ENCODE results near the gene ALKAL2. TPM values are rescaled to one million over a fixed set of nuclear protein-coding genes. Genes with fewer than 3 reads are reported as not detected.

Gene ALKAL2
- total RNA-seq, 6 experiments from 2014 or later = 0.49 to 2.9 (median 1.0) TPM

- no peak for ATAC-seq
- peaks cover 0 to 21% (median 4%) of the 10 kb centered on the region in 4 donors for H3K4me1 ChIP-seq
- H3K9me3 ChIP-seq = no peaks in the 10 kb centered on the region
- H3K27ac ChIP-seq = no peak overlapping the region
- TF ChIP-seq CTCF (IDR thresholded peaks at IDR 0.05) (no peak), POLR2A (IDR thresholded peaks at IDR 0.05) (no peak)
- H3K4me3 ChIP-seq = no peak overlapping the region
- WGBS (ENCODE audit: insufficient coverage, low coverage, low lambda C conversion rate, missing lambda C conversion rate) = 92% methylated on average over 3 of the region's 3 CpGs
- no peaks in the 10 kb centered on the region for H3K36me3 ChIP-seq
- no peak for DNase-seq
- intact Hi-C loops (cut with DNase I) = no loop called here
- no peaks in the 10 kb centered on the region for H3K27me3 ChIP-seq
Measured at GRCh38 chr2:257429-257828, 30.5 kb downstream of the ALKAL2 start.

- no peak overlapping the region for H3K4me3 ChIP-seq
- no peak for TF ChIP-seq POLR2A (IDR thresholded peaks at IDR 0.05)
- no peak for TF ChIP-seq CTCF (IDR thresholded peaks at IDR 0.05)
- DNase-seq (no peak), ATAC-seq (no peak)
- H3K36me3 ChIP-seq = no peaks in the 10 kb centered on the region
- intact Hi-C loops (cut with DNase I) = no loop called here
- H3K9me3 ChIP-seq = no peaks in the 10 kb centered on the region
- 68% methylated on average over 3 of the region's 3 CpGs for WGBS (ENCODE audit: insufficient coverage, low coverage, low lambda C conversion rate, missing lambda C conversion rate)
- H3K27ac ChIP-seq = no peak overlapping the region
- peaks cover 0 to 18% (median 4%) of the 10 kb centered on the region in 4 donors for H3K4me1 ChIP-seq
- no peaks in the 10 kb centered on the region for H3K27me3 ChIP-seq
Measured at GRCh38 chr2:256094-256493, 31.8 kb downstream of the ALKAL2 start.

GRCh38 chr2:255195-255594 is 32.7 kb downstream of the ALKAL2 start:
- H3K36me3 ChIP-seq = no peaks in the 10 kb centered on the region
- no peak for TF ChIP-seq CTCF (IDR thresholded peaks at IDR 0.05)
- no peak for TF ChIP-seq POLR2A (IDR thresholded peaks at IDR 0.05)
- H3K4me3 ChIP-seq = no peak overlapping the region
- intact Hi-C loops (cut with DNase I) = no loop called here
- no peak for DNase-seq
- H3K4me1 ChIP-seq = peaks cover 0 to 9% (median 1%) of the 10 kb centered on the region in 4 donors
- H3K9me3 ChIP-seq = no peaks in the 10 kb centered on the region
- no peak for ATAC-seq
- 91% methylated on average over 2 of the region's 2 CpGs for WGBS (ENCODE audit: insufficient coverage, low coverage, low lambda C conversion rate, missing lambda C conversion rate)
- H3K27ac ChIP-seq = no peak overlapping the region
- H3K27me3 ChIP-seq = no peaks in the 10 kb centered on the region

- H3K4me3 ChIP-seq = no peak overlapping the region
- ATAC-seq (no peak), DNase-seq (no peak)
- no peak for TF ChIP-seq CTCF (IDR thresholded peaks at IDR 0.05)
- TF ChIP-seq POLR2A (IDR thresholded peaks at IDR 0.05) = no peak
- H3K9me3 ChIP-seq = no peaks in the 10 kb centered on the region
- intact Hi-C loops (cut with DNase I) = no loop called here
- WGBS (ENCODE audit: insufficient coverage, low coverage, low lambda C conversion rate, missing lambda C conversion rate) = 89% methylated on average over 7 of the region's 7 CpGs
- H3K27ac ChIP-seq = no peak overlapping the region
- H3K36me3 ChIP-seq = peaks cover 0 to 4% (median 0%) of the 10 kb centered on the region in 4 donors
- peaks cover 0 to 5% (median 0%) of the 10 kb centered on the region in 4 donors for H3K4me1 ChIP-seq
- no peaks in the 10 kb centered on the region for H3K27me3 ChIP-seq
Measured at GRCh38 chr2:254241-254640, 33.6 kb downstream of the ALKAL2 start.

- no peak overlapping the region for H3K4me3 ChIP-seq
- 74% methylated on average over 5 of the region's 8 CpGs for WGBS (ENCODE audit: insufficient coverage, low coverage, low lambda C conversion rate, missing lambda C conversion rate)
Measured at GRCh38 chr2:253202-253638, 34.7 kb downstream of the ALKAL2 start.

More at GRCh38 chr2:253202-253638, 34.7 kb downstream of the ALKAL2 start:
- peaks cover 0 to 13% (median 0%) of the 10 kb centered on the region in 4 donors for H3K36me3 ChIP-seq
- ATAC-seq (no peak), DNase-seq (no peak)
- TF ChIP-seq CTCF (IDR thresholded peaks at IDR 0.05) = no peak
- TF ChIP-seq POLR2A (IDR thresholded peaks at IDR 0.05) = no peak
- no peak overlapping the region for H3K27ac ChIP-seq
- intact Hi-C loops (cut with DNase I) = no loop called here
- H3K4me1 ChIP-seq = peaks cover 0 to 5% (median 0%) of the 10 kb centered on the region in 4 donors
- no peaks in the 10 kb centered on the region for H3K9me3 ChIP-seq
- no peaks in the 10 kb centered on the region for H3K27me3 ChIP-seq
